HCT116 (cell line): Measurements from ENCODE around the gene DOK5. TPM values are rescaled to one million over a fixed set of nuclear protein-coding genes. Genes with fewer than 3 reads are reported as not detected.

Experiments
- ATAC-seq: fragments of 200-7000 bp; cut with Tn5 transposase; 2 replicates; pipeline ENCODE4 v1.9.1; 2020; ENCODE audit warnings: mild to moderate bottlenecking, moderate library complexity
- BruUV-seq: library from RNA; stranded (reverse); fragments of 400-500 nt; replicated peaks from 2 replicates; lab custom pipeline; 2021; lab: Mats Ljungman, UMichigan
- CTCF ChIA-PET: fragments of 300-600 bp; sonication (Branson Sonifier 250); formaldehyde crosslinking; loops from one replicate; lab custom pipeline; 2021; ENCODE audit warnings: antibody characterized with exemption; lab: Charles Lee
- POLR2A ChIA-PET: fragments of 300-600, 350-600 bp; sonication (Branson Sonifier 250); formaldehyde crosslinking; loops from one replicate; lab custom pipeline; 2021; ENCODE audit warnings: antibody characterized with exemption; lab: Charles Lee
- RAD21 ChIA-PET, 2 experiments: fragments of 300-600 bp; sonication (Branson Sonifier 250); formaldehyde crosslinking; loops; one replicate each; lab custom pipeline; 2023; ENCODE audit warnings: low total read pairs in 2 of 2; ENCODE audit not compliant: uncharacterized antibody in 2 of 2, unreplicated experiment in 2 of 2, low non-redundant PET in 1 of 2; lab: Charles Lee
- DNase-seq: peaks from one replicate; pipeline ENCODE4 v3.0.0-alpha.2; 2010; ENCODE audit warnings: low read depth, low spot score
- H2AFZ ChIP-seq: fragments of 200-600 bp; shearing (Covaris generic), sonication (generic); 2 replicates; pipeline ENCODE4 v1.6.1; 2017; ENCODE audit warnings: low read depth, mixed run types, mixed read lengths, antibody characterized with exemption, low read length; ENCODE audit not compliant: poor library complexity, severe bottlenecking
- H3K27ac ChIP-seq: 2 replicates; pipeline ENCODE4 v1.5.1; 2012; ENCODE audit warnings: low read depth, low read length
- H3K27me3 ChIP-seq: fragments of 200-600 bp; sonication (generic); 2 replicates; pipeline ENCODE4 v1.6.1; 2016; ENCODE audit warnings: mixed run types, low read length, mixed read lengths; ENCODE audit not compliant: insufficient read depth
- H3K36me3 ChIP-seq, 2 experiments: fragments of 200-500 bp in 1 of 2; fragments of 200-600 bp in 1 of 2; sonication (Bioruptor generic) in 1 of 2; sonication (generic) in 1 of 2; 2 replicates each; pipeline versions ENCODE4 v1.5.1 to v1.6.1; 2014 to 2016; ENCODE audit warnings: low read length in 2 of 2, inconsistent platforms in 1 of 2, mixed read lengths in 1 of 2, mixed run types in 1 of 2; ENCODE audit not compliant: insufficient read depth in 2 of 2, control insufficient read depth in 1 of 2
- H3K4me1 ChIP-seq, 2 experiments: fragments of 200-600 bp in 1 of 2; sonication (generic) in 1 of 2; 2 replicates each; pipeline versions ENCODE4 v1.5.1 to v1.6.1; 2012 to 2017; ENCODE audit warnings: low read length in 2 of 2, inconsistent platforms in 1 of 2, mild to moderate bottlenecking in 1 of 2, mixed read lengths in 1 of 2, mixed run types in 1 of 2, moderate library complexity in 1 of 2; ENCODE audit not compliant: insufficient read depth in 2 of 2, control insufficient read depth in 1 of 2
- H3K4me2 ChIP-seq: fragments of 200-600 bp; sonication (generic); 2 replicates; pipeline ENCODE4 v1.6.1; 2017; ENCODE audit warnings: mixed run types, low read length, mixed read lengths
- H3K4me3 ChIP-seq, 2 experiments: fragments of 200-600 bp in 1 of 2; sonication (generic) in 1 of 2; replicated peaks in 1 of 2; 2 replicates each; pipeline ENCODE4 v1.5.1; 2011 to 2016; ENCODE audit warnings: low read length in 2 of 2, control low read depth in 1 of 2, low read depth in 1 of 2, mild to moderate bottlenecking in 1 of 2, mixed read lengths in 1 of 2, mixed run types in 1 of 2
- H3K79me2 ChIP-seq: fragments of 200-600 bp; sonication (generic); 2 replicates; pipeline ENCODE4 v1.6.1; 2017; ENCODE audit warnings: mild to moderate bottlenecking, mixed run types, low read length, moderate library complexity, mixed read lengths; ENCODE audit not compliant: insufficient read depth
- H3K9ac ChIP-seq: fragments of 200-600 bp; sonication (generic); 2 replicates; pipeline ENCODE4 v1.6.1; 2016; ENCODE audit warnings: low read length, mixed read lengths
- H3K9me2 ChIP-seq: fragments of 200-600 bp; sonication (generic), shearing (Covaris generic); 2 replicates; pipeline ENCODE4 v1.6.1; 2017; ENCODE audit warnings: mixed run types, mild to moderate bottlenecking, moderate library complexity; ENCODE audit not compliant: insufficient read depth
- H3K9me3 ChIP-seq, 2 experiments: fragments of 200-500 bp in 1 of 2; fragments of 200-600 bp in 1 of 2; sonication (Bioruptor generic) in 1 of 2; sonication (generic) in 1 of 2; 2 replicates each; pipeline ENCODE4 v1.6.1; 2014 to 2017; ENCODE audit warnings: low read length in 2 of 2, mixed read lengths in 2 of 2, inconsistent platforms in 1 of 2, low read depth in 1 of 2, mild to moderate bottlenecking in 1 of 2, mixed run types in 1 of 2, moderate library complexity in 1 of 2; ENCODE audit not compliant: control insufficient read depth in 1 of 2, insufficient read depth in 1 of 2
- H4K20me1 ChIP-seq: fragments of 200-600 bp; sonication (generic), shearing (Covaris generic); 2 replicates; pipeline ENCODE4 v1.6.1; 2017; ENCODE audit warnings: mixed run types, mild to moderate bottlenecking, moderate library complexity; ENCODE audit not compliant: insufficient read depth
- ATF3 ChIP-seq: IDR thresholded peaks from 2 replicates; pipeline ENCODE4 v1.6.1; 2012
- CBX3 ChIP-seq: IDR thresholded peaks from 2 replicates; pipeline ENCODE4 v1.6.1; 2012; ENCODE audit warnings: low read depth
- CEBPB ChIP-seq: IDR thresholded peaks from 2 replicates; pipeline ENCODE4 v1.6.1; 2012; ENCODE audit warnings: low read depth
- EGR1 ChIP-seq: IDR thresholded peaks from 2 replicates; pipeline ENCODE4 v1.6.1; 2012; ENCODE audit warnings: low read depth
- EZH2 ChIP-seq: fragments of 200-600 bp; sonication (generic); IDR thresholded peaks from 2 replicates; pipeline ENCODE4 v1.6.1; 2017; ENCODE audit warnings: antibody characterized with exemption, mixed run types
- EZH2phosphoT487 ChIP-seq: fragments of 200-600 bp; IDR thresholded peaks from 2 replicates; pipeline ENCODE4 v1.6.1; 2018; ENCODE audit warnings: antibody characterized with exemption, borderline replicate concordance
- FOSL1 ChIP-seq: IDR thresholded peaks from 2 replicates; pipeline ENCODE4 v1.6.1; 2012; ENCODE audit warnings: low read depth
- JUND ChIP-seq: IDR thresholded peaks from 2 replicates; pipeline ENCODE4 v1.6.1; 2012
- RAD21 ChIP-seq: IDR thresholded peaks from 2 replicates; pipeline ENCODE4 v1.6.1; 2012; ENCODE audit warnings: low read depth, mild to moderate bottlenecking
- REST ChIP-seq: IDR thresholded peaks from 2 replicates; pipeline ENCODE4 v1.6.1; 2012; ENCODE audit warnings: low read depth
- SIN3A ChIP-seq: IDR thresholded peaks from 2 replicates; pipeline ENCODE4 v1.6.1; 2012; ENCODE audit warnings: low read depth
- SP1 ChIP-seq: IDR thresholded peaks from 2 replicates; pipeline ENCODE4 v1.6.1; 2012; ENCODE audit warnings: low read depth
- TCF7L2 ChIP-seq: IDR thresholded peaks from 2 replicates; pipeline ENCODE4 v1.7.0; 2011; ENCODE audit warnings: borderline replicate concordance, inconsistent platforms; ENCODE audit not compliant: insufficient read depth, insufficient read length; ENCODE audit errors: extremely low read depth
- YY1 ChIP-seq: IDR thresholded peaks from 2 replicates; pipeline ENCODE4 v1.6.1; 2011; ENCODE audit warnings: low read length, low read depth, moderate library complexity, mild to moderate bottlenecking; ENCODE audit not compliant: insufficient replicate concordance; ENCODE audit errors: extremely low read depth
- ZBTB33 ChIP-seq: IDR thresholded peaks from 2 replicates; pipeline ENCODE4 v1.6.1; 2011; ENCODE audit warnings: mild to moderate bottlenecking, low read length, moderate library complexity; ENCODE audit not compliant: insufficient replicate concordance; ENCODE audit errors: extremely low read depth
- ZFX ChIP-seq: fragments of 450-650 bp; IDR thresholded peaks from 2 replicates; pipeline ENCODE4 v1.6.1; 2017
- intact Hi-C: fragments of 100-400 bp; cut with micrococcal nuclease; formaldehyde crosslinking; loops from 2 replicates; pipeline ENCODE4 v1.10.0; 2022
- total RNA-seq: library from RNA; stranded (reverse); gene quantifications from one replicate; pipeline ENCODE4 v1.2.1, GENCODE V29; 2021; ENCODE audit not compliant: unreplicated experiment

Gene DOK5
- total RNA-seq, 1 experiment from 2014 or later: not detected

GRCh38 chr20:54572665-54573435 is 97.5 kb downstream of the DOK5 start:
- ATAC-seq (no peak), DNase-seq (no peak)
- H3K4me2 ChIP-seq: no peak overlapping the region
- H4K20me1 ChIP-seq: no peaks in the 10 kb centered on the region
- H3K4me1 ChIP-seq: no peaks in the 10 kb centered on the region
- no peaks in the 10 kb centered on the region for H3K9me3 ChIP-seq
- H3K4me3 ChIP-seq: no peak overlapping the region
- no peaks in the 10 kb centered on the region for H3K36me3 ChIP-seq
- no TSS peak for BruUV-seq
- no peak overlapping the region for H3K9ac ChIP-seq
- H2AFZ ChIP-seq: no peak overlapping the region
- ChIA-PET RAD21 (no interaction called here), CTCF (no interaction called here), POLR2A (no interaction called here)
- H3K9me2 ChIP-seq: no peaks in the 10 kb centered on the region
- H3K27ac ChIP-seq: no peak overlapping the region
- H3K27me3 ChIP-seq: peaks cover 13% of the 10 kb centered on the region; the same call in 1 of the 2 replicates
- intact Hi-C loops: no loop called here
- H3K79me2 ChIP-seq: no peaks in the 10 kb centered on the region
- TF ChIP-seq EZH2phosphoT487 (no peak), CBX3 (no peak), EZH2 (no peak), REST (no peak), ATF3 (no peak), EGR1 (no peak), JUND (no peak), ZFX (no peak), YY1 (no peak), ZBTB33 (no peak), SIN3A (no peak), RAD21 (no peak), FOSL1 (no peak), CEBPB (no peak), SP1 (no peak), TCF7L2 (no peak)
